GM19238 (cell line): ENCODE data around the gene GTF2H4.
"Not testable (repeated sequence)": the region's sequence is repeated elsewhere in the genome, so short reads cannot be mapped to it uniquely, and the experiment has no call there.

Experiments
- DNase-seq: peaks from one replicate; pipeline ENCODE4 v3.0.0; 2011; ENCODE audit warnings: low spot score; ENCODE audit not compliant: insufficient read length

GTF2H4 gene

GRCh38 chr6:30894935-30895334, 13.1 kb upstream of the GTF2H4 start:
- DNase-seq: no peak

DNA sequence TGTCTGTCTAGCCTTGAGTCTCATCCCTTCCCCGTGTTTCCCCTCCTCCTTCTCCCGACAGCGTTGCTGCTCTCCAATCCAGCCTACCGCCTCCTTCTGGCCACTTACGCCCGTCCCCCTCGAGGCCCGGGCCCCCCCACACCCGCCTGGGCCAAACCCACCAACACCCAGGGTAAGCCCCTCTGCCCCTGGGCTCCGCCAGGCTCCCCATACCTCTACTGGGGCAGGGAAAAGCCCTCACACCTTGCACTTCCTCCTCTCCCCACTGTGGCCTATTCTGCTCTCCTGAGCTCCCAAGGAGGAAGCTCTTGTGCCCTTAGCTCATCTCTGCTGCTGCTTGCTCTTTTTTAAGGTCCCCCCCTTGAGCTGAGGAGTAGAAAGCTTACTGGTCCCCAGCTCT, 12.7 kb upstream of the GTF2H4 start:
- no peak for DNase-seq

GRCh38 chr6:30896541-30896940, 11.5 kb upstream of the GTF2H4 start:
- no peak for DNase-seq

- no peak for DNase-seq
Measured at GRCh38 chr6:30897882-30898281, 10.1 kb upstream of the GTF2H4 start.

GRCh38 chr6:30898750-30899360, 9.2 kb upstream of the GTF2H4 start:
- DNase-seq: no peak

- no peak for DNase-seq
Measured at GRCh38 chr6:30900863-30901417, 7.1 kb upstream of the GTF2H4 start.

DNA sequence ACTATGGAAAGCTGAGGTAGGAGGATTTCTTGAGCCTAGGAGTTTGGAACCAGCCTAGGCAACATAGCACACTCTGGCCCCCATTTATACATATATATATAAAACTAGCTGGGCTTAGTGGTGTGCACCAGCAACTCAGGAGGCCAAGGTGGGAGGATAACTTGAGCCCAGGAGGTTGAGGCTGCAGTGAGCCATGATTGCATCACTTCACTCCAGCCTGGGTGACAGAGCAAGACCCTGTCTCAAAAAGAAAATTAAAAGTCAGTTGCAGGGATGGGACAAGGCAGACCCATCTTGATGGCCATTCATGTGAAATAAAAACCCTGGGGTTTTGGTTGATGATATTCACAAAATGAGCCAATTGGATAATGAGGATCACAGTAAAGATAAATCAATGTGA, 6.6 kb upstream of the GTF2H4 start:
- DNase-seq: no peak

- DNase-seq: not testable (repeated sequence)
Measured at GRCh38 chr6:30902196-30902595, 5.8 kb upstream of the GTF2H4 start.

DNA sequence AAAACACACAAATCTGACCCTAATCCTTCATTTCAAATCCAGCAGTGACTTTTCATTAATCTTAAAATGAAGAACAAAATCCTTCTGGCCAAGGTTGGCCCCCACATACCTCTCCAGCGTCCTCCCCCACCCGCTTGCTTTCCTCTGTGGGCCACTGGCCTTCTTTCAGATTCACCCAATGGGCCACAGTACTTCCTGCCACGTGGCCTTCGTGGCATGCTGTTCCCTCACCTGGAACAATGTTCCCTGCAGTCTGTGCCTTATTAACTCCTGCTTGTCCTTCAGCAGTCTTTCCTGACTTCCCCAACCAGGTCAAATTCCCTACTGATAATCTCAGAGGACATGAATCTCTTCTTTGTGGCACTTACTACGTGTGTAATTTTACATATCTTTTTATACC, 5.3 kb upstream of the GTF2H4 start:
- no peak for DNase-seq

DNA sequence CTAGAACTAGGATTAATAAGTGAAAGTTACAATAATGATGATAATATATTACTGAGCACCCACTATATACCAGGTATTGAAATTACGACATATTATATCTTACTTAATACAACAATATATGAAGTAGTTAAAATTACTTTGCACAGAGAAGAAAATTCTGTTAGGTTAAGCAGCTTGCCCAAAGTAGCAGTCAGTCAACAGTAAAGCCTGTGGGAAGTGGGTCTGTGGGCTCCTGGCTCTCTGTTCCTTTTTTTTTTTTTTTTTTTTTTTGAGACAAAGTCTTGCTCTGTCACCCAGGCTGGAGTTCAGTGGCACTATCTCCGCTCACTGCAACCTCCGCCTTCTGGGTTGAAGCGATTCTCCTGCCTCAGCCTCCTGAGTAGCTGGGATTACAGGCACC, 4.8 kb upstream of the GTF2H4 start:
- DNase-seq: no peak

DNA sequence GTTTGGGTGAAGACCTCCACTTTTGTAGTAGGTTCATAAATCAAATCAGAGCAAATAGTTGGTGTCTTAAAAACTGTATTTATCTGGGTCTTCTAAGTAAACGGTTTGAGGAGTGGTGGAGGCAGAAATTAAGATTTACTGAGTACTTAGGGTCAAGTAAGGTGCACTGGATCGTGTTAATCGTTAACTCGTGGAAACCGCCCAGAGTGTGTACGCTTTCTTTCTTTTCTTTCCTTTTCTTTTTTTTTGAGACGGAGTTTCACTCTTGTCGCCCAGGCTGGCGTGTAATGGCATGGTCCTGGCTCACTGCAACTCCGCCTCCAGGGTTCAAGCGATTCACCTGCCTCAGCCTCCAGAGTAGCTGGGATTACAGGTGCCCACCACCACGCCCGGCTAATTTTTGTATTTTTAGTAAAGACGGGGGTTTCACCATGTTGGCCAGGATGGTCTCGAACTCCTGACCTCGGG, 683 bp upstream of the GTF2H4 start:
- not testable (repeated sequence) for DNase-seq

- no peak for DNase-seq
Measured at GRCh38 chr6:30908700-30909099, 693 bp downstream of the GTF2H4 start.

GRCh38 chr6:30910473-30910872, 2.5 kb downstream of the GTF2H4 start:
- not testable (repeated sequence) for DNase-seq

GRCh38 chr6:30912746-30913520, 4.9 kb downstream of the GTF2H4 start:
- DNase-seq: no peak

DNA sequence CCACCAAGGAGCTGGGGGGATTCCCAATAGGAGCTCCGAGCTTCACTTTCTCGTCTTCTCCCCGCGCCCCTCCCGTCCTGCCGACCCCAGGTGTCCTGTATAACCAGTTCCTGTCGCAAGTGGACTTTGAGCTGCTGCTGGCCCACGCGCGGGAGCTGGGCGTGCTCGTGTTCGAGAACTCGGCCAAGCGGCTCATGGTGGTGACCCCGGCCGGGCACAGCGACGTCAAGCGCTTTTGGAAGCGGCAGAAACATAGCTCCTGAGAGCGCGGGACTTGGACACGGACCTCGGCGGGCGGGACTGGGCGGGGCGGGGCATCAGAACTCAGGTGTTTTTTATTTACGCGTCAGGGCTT, 5.7 kb downstream of the GTF2H4 start:
- no peak for DNase-seq

DNA sequence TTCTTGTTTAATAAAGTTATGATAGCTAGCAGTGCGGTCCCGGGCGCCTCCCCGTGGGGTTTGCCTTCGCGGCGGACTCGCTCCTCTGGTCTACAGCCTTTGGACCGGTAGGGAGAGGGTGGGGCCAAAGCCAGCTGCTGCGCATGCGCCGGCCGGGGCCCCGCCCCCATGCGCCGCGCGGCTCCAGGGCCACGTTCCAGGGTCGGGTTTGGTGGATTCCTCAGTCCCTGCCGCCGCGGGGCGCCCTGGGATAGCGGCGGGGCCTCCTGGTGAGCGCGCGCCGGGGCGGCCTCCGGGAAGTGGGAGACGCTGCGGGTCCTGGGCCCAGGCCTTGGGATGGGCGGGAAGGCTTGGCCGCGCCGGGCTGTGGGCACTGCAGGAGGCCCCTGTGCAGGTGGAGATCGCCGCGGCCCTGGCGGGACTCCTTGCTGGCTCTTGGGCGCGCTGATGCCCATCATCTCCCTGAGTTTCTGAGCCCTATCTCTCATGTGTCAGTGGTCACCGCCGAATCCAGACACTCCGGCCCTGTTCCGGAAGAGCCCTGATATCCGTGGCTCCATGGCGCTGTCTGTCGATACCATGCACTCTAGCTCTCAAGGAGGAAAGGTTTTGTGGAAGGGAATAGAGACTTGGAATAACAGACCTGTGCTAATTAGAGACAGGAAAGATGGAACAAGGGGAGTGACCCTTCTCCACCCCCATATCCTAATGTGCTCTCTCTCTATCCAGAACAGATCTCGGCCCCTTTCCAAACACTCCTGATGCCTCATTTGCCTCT, 6.3 kb downstream of the GTF2H4 start, which contains the start of gene VARS2:
VARS2 (plus strand) TSS at position 163 of the 778 bp plus-strand sequence; CDS start at position 762, 599 bp downstream.
- peak; percentile 98 for DNase-seq

GRCh38 chr6:30914854-30915590, 7.0 kb downstream of the GTF2H4 start:
- no peak for DNase-seq

DNA sequence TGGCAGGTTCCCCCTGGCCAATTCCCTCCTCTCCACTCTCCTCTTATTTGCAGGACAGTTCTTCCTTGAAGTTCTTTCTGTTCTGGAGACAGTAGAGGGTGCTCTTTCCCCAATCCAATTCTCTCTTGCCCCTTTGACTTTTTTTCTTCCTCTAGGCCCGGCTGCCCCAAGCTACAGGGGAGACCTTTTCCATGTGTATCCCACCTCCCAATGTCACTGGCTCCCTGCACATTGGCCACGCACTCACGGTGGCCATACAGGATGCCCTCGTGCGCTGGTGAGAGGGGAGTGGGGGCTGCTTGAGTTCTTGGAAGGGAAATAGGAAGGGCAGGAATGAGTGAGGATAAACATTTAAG, 7.6 kb downstream of the GTF2H4 start:
- peak; percentile 62 for DNase-seq

DNA sequence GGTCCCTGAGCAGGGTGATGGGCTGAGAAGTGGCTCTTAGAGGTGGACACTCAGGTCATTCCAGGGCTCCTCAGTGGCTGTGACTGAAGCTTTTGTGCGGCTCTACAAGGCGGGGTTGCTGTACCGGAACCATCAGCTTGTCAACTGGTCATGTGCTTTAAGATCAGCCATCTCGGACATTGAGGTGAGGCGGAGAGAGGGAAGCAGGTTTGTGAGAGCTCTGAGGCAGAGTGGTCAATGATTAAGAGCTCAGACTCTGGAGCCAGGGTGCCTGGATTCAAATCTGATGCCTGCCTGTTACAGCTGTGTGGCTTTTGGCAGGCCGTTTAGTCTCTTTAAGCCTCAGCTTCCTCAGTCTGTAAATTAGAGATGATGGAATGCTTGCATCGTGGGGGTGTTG, 9.0 kb downstream of the GTF2H4 start:
- no peak for DNase-seq

- no peak for DNase-seq
Measured at GRCh38 chr6:30917487-30917886, 9.5 kb downstream of the GTF2H4 start.

GRCh38 chr6:30918670-30919069, 10.7 kb downstream of the GTF2H4 start:
- DNase-seq: no peak
